WTC11 (cell line): ENCODE results near the gene RBP5. TPM values are rescaled to one million over a fixed set of nuclear protein-coding genes. Genes with fewer than 3 reads are reported as not detected.

Source experiments
- ATAC-seq: fragments of 200-7000 bp; cut with Tn5 transposase; 2 replicates; pipeline ENCODE4 v1.10.0; 2021; ENCODE audit warnings: mild to moderate bottlenecking, moderate library complexity
- CTCF ChIA-PET: fragments of 300-600 bp; sonication (Branson Sonifier 250); formaldehyde crosslinking; loops from one replicate; lab custom pipeline; 2021; ENCODE audit warnings: antibody characterized with exemption; lab: Charles Lee
- POLR2A ChIA-PET: fragments of 350-600 bp; sonication (Branson Sonifier 250); formaldehyde crosslinking; loops from one replicate; lab custom pipeline; 2021; ENCODE audit warnings: antibody characterized with exemption; lab: Charles Lee
- DNase-seq: peaks from one replicate; pipeline ENCODE4 v3.0.0; 2021; ENCODE audit warnings: low spot score
- H3K27ac Mint-ChIP-seq: 2 replicates; pipeline ENCODE4 v1.8.0; 2021; ENCODE audit warnings: mixed read lengths
- H3K27me3 Mint-ChIP-seq: 2 replicates; pipeline ENCODE4 v1.8.0; 2021; ENCODE audit warnings: low read depth, mild to moderate bottlenecking, moderate library complexity, mixed read lengths
- H3K36me3 Mint-ChIP-seq: 2 replicates; pipeline ENCODE4 v1.8.0; 2021; ENCODE audit warnings: mixed read lengths
- H3K4me1 Mint-ChIP-seq: 2 replicates; pipeline ENCODE4 v1.8.0; 2022; ENCODE audit warnings: mixed read lengths
- H3K4me3 Mint-ChIP-seq: 2 replicates; pipeline ENCODE4 v1.8.0; 2021; ENCODE audit warnings: mild to moderate bottlenecking, moderate library complexity, mixed read lengths
- H3K9me3 Mint-ChIP-seq: 2 replicates; pipeline ENCODE4 v1.8.0; 2021; ENCODE audit warnings: mixed read lengths
- CBFB ChIP-seq: sonication (generic); formaldehyde crosslinking; IDR thresholded peaks from 2 replicates; pipeline ENCODE4 v1.8.1; 2022; ENCODE audit warnings: mild to moderate bottlenecking, low read depth, missing genetic modification reagents
- CREB1 ChIP-seq: sonication (generic); formaldehyde crosslinking; IDR thresholded peaks from 2 replicates; pipeline ENCODE4 v1.8.0; 2023; ENCODE audit warnings: mild to moderate bottlenecking, missing genetic modification reagents
- CREM ChIP-seq: sonication (generic); formaldehyde crosslinking; IDR thresholded peaks from 2 replicates; pipeline ENCODE4 v1.8.1; 2022; ENCODE audit warnings: mild to moderate bottlenecking, missing genetic modification reagents, moderate library complexity
- EMX1 ChIP-seq: fragments of 250-450 bp; sonication (Bioruptor Pico); IDR thresholded peaks from 2 replicates; pipeline ENCODE4 v1.8.0; 2021; ENCODE audit warnings: mild to moderate bottlenecking
- ETV6 ChIP-seq: sonication (generic); formaldehyde crosslinking; IDR thresholded peaks from 2 replicates; pipeline ENCODE4 v1.8.1; 2022; ENCODE audit warnings: mild to moderate bottlenecking, missing genetic modification reagents
- FOXP1 ChIP-seq: sonication (generic); formaldehyde crosslinking; IDR thresholded peaks from 2 replicates; pipeline ENCODE4 v1.8.0; 2022; ENCODE audit warnings: missing genetic modification reagents, mild to moderate bottlenecking, moderate library complexity, borderline replicate concordance
- GABPB1 ChIP-seq: sonication (generic); formaldehyde crosslinking; IDR thresholded peaks from 2 replicates; pipeline ENCODE4 v1.8.1; 2023; ENCODE audit warnings: mild to moderate bottlenecking, missing genetic modification reagents
- HMGA2 ChIP-seq: fragments of 250-450 bp; sonication (Bioruptor Pico); IDR thresholded peaks from 2 replicates; pipeline ENCODE4 v1.4.0; 2021; ENCODE audit warnings: mild to moderate bottlenecking, moderate library complexity
- NFE2L1 ChIP-seq: sonication (generic); formaldehyde crosslinking; IDR thresholded peaks from 2 replicates; pipeline ENCODE4 v1.8.1; 2023; ENCODE audit warnings: missing genetic modification reagents
- NFYB ChIP-seq: sonication (generic); formaldehyde crosslinking; conservative IDR thresholded peaks from 2 replicates; pipeline ENCODE4 v1.8.0; 2022; ENCODE audit warnings: low read depth, missing genetic modification reagents
- SP1 ChIP-seq: sonication (generic); formaldehyde crosslinking; conservative IDR thresholded peaks from 2 replicates; pipeline ENCODE4 v1.8.1; 2022; ENCODE audit warnings: missing genetic modification reagents
- ZBTB21 ChIP-seq: sonication (generic); formaldehyde crosslinking; IDR thresholded peaks from 2 replicates; pipeline ENCODE4 v1.8.1; 2023; ENCODE audit warnings: mild to moderate bottlenecking, missing genetic modification reagents, borderline replicate concordance
- ZNF121 ChIP-seq: sonication (generic); formaldehyde crosslinking; IDR thresholded peaks from 2 replicates; pipeline ENCODE4 v1.8.0; 2023; ENCODE audit warnings: missing genetic modification reagents
- ZNF138 ChIP-seq: sonication (generic); formaldehyde crosslinking; conservative IDR thresholded peaks from 2 replicates; pipeline ENCODE4 v1.8.1; 2022; ENCODE audit warnings: mild to moderate bottlenecking, moderate library complexity, missing genetic modification reagents
- ZNF232 ChIP-seq: sonication (generic); formaldehyde crosslinking; IDR thresholded peaks from 2 replicates; pipeline ENCODE4 v1.8.0; 2022; ENCODE audit warnings: mild to moderate bottlenecking, missing genetic modification reagents
- ZNF416 ChIP-seq: fragments of 250-450 bp; sonication (Bioruptor Pico); IDR thresholded peaks from 2 replicates; pipeline ENCODE4 v1.9.0; 2021; ENCODE audit warnings: mild to moderate bottlenecking, inconsistent platforms
- ZNF423 ChIP-seq: fragments of 250-450 bp; sonication (Bioruptor Pico); IDR thresholded peaks from 2 replicates; pipeline ENCODE4 v2.1.2; 2022; ENCODE audit warnings: mild to moderate bottlenecking, moderate library complexity
- total RNA-seq: library from RNA; stranded (reverse); gene quantifications from 3 replicates; pipeline ENCODE4 v1.2.3, GENCODE V29; 2021
- TF ChIP-seq, protein P1 (sequence below): sonication (generic); formaldehyde crosslinking; IDR thresholded peaks from 2 replicates; pipeline ENCODE4 v1.8.0; 2022; ENCODE audit warnings: mild to moderate bottlenecking, missing genetic modification reagents
- TF ChIP-seq, protein P2 (sequence below): sonication (generic); formaldehyde crosslinking; IDR thresholded peaks from 2 replicates; pipeline ENCODE4 v1.8.1; 2023; ENCODE audit warnings: mild to moderate bottlenecking, missing genetic modification reagents
- TF ChIP-seq, protein P3 (sequence below): sonication (generic); formaldehyde crosslinking; IDR thresholded peaks from 2 replicates; pipeline ENCODE4 v1.8.0; 2022; ENCODE audit warnings: mild to moderate bottlenecking, missing genetic modification reagents
- TF ChIP-seq, protein P4 (sequence below): fragments of 250-450 bp; sonication (Bioruptor Pico); IDR thresholded peaks from 2 replicates; pipeline ENCODE4 v1.9.0; 2021; ENCODE audit warnings: moderate library complexity, mild to moderate bottlenecking, inconsistent platforms, borderline replicate concordance
- TF ChIP-seq, protein P5 (sequence below): fragments of 250-450 bp; sonication (Bioruptor Pico); IDR thresholded peaks from 2 replicates; pipeline ENCODE4 v1.8.0; 2021; ENCODE audit warnings: mild to moderate bottlenecking

Gene RBP5
- total RNA-seq, 1 experiment from 2014 or later: 4.1 TPM

DNA sequence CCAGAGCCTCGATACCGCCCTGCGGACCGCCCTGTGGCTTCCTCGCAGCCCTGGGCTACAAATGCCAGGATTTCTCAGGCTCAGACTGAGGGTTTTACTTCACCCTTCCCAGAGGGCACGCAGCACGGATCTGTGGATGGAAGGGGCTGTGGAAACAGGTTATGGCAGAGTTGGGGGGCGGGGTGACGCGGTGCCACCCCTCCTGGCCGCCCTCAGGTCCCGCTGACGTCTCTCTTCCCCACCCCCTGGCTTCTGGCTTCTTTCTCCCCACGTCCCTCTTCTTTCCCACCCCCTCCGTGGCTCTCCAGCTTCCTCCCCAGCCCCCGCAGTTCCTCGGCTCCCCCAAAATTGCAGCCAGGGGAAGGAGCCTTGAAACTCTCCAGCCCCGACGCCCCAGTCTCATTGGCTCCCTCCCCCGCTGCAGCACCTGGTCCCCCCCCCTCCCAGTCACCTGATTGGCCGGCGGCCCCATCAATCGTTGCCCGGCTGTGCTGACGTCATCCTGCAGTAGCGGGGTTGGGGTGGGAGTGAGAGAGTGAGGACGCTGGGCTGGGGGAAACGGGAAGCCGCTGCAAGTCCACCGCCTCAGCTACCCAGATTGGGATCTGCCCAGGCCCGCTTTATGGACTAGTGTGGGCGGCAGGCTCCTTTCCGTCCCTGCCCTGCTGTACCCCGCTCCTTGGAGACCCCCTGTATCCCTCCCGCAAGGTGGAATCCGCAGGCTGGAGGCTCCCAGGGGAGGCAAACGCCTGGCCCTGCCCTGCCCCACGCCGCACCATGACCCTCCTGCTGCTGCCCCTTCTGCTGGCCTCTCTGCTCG, 1.4 kb upstream of the RBP5 start, which contains the start of gene CLSTN3:
Gene CLSTN3, plus strand, starts transcription at position 500 of the 820 bp plus-strand sequence. Its CDS starts 278 bp downstream, at position 778.
- Mint-ChIP-seq H3K4me3 (peak within 1 kb of the TSS; percentile 93), H3K4me1 (peaks cover 34% of the 10 kb centered on the region), H3K9me3 (no peaks in the 10 kb centered on the region), H3K36me3 (peaks cover 6% of the 10 kb centered on the region; the same call in 1 of the 2 replicates), H3K27me3 (peaks cover 23% of the 10 kb centered on the region), H3K27ac (peak within 1 kb of the TSS; percentile 81)
- ATAC-seq (peak; percentile 80), DNase-seq (peak; percentile 89)
- POLR2A ChIA-PET: no interaction called here
- TF ChIP-seq ETV6 (CRISPR knock-in tag) (no peak), ZBTB21 (CRISPR knock-in tag) (peak; percentile 62; the same call in 1 of the 2 replicates), SP1 (CRISPR knock-in tag) (peak; percentile 67), CBFB (CRISPR knock-in tag) (0 out of 2 replicates have a peak, but pooled peaks have one; percentile 55), ZNF423 (no peak), CREM (CRISPR knock-in tag) (peak; percentile 50; the same call in 1 of the 2 replicates), ZNF416 (CRISPR knock-in tag) (0 out of 2 replicates have a peak, but pooled peaks have one; percentile 39), ZNF232 (CRISPR knock-in tag) (no peak), NFYB (CRISPR knock-in tag) (peak; percentile 91), FOXP1 (CRISPR knock-in tag) (peak; percentile 12; the same call in 1 of the 2 replicates), GABPB1 (CRISPR knock-in tag) (no peak), CREB1 (CRISPR knock-in tag) (0 out of 2 replicates have a peak, but pooled peaks have one; percentile 32), NFE2L1 (CRISPR knock-in tag) (0 out of 2 replicates have a peak, but pooled peaks have one; percentile 57)
- TF ChIP-seq, protein P1, sequence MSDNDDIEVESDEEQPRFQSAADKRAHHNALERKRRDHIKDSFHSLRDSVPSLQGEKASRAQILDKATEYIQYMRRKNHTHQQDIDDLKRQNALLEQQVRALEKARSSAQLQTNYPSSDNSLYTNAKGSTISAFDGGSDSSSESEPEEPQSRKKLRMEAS (CRISPR knock-in tag): peak; percentile 64; the same call in 1 of the 2 replicates
- TF ChIP-seq, protein P2, sequence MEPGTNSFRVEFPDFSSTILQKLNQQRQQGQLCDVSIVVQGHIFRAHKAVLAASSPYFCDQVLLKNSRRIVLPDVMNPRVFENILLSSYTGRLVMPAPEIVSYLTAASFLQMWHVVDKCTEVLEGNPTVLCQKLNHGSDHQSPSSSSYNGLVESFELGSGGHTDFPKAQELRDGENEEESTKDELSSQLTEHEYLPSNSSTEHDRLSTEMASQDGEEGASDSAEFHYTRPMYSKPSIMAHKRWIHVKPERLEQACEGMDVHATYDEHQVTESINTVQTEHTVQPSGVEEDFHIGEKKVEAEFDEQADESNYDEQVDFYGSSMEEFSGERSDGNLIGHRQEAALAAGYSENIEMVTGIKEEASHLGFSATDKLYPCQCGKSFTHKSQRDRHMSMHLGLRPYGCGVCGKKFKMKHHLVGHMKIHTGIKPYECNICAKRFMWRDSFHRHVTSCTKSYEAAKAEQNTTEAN (CRISPR knock-in tag): 0 out of 2 replicates have a peak, but pooled peaks have one; percentile 69
- TF ChIP-seq, protein P3, sequence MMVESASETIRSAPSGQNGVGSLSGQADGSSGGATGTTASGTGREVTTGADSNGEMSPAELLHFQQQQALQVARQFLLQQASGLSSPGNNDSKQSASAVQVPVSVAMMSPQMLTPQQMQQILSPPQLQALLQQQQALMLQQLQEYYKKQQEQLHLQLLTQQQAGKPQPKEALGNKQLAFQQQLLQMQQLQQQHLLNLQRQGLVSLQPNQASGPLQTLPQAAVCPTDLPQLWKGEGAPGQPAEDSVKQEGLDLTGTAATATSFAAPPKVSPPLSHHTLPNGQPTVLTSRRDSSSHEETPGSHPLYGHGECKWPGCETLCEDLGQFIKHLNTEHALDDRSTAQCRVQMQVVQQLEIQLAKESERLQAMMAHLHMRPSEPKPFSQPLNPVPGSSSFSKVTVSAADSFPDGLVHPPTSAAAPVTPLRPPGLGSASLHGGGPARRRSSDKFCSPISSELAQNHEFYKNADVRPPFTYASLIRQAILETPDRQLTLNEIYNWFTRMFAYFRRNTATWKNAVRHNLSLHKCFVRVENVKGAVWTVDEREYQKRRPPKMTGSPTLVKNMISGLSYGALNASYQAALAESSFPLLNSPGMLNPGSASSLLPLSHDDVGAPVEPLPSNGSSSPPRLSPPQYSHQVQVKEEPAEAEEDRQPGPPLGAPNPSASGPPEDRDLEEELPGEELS (CRISPR knock-in tag): 0 out of 2 replicates have a peak, but pooled peaks have one; percentile 4
- TF ChIP-seq, protein P4, sequence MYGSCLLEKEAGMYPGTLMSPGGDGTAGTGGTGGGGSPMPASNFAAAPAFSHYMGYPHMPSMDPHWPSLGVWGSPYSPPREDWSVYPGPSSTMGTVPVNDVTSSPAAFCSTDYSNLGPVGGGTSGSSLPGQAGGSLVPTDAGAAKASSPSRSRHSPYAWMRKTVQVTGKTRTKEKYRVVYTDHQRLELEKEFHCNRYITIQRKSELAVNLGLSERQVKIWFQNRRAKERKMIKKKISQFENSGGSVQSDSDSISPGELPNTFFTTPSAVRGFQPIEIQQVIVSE (CRISPR knock-in tag): no peak
- CTCF ChIA-PET: interaction anchor here (1.3 to 2.2 kb wide), 7 partner anchors 12 to 441 kb away, joined by 3 to 11 read pairs (median 5); partner anchors contain the start of genes C1RL and ZNF384

DNA sequence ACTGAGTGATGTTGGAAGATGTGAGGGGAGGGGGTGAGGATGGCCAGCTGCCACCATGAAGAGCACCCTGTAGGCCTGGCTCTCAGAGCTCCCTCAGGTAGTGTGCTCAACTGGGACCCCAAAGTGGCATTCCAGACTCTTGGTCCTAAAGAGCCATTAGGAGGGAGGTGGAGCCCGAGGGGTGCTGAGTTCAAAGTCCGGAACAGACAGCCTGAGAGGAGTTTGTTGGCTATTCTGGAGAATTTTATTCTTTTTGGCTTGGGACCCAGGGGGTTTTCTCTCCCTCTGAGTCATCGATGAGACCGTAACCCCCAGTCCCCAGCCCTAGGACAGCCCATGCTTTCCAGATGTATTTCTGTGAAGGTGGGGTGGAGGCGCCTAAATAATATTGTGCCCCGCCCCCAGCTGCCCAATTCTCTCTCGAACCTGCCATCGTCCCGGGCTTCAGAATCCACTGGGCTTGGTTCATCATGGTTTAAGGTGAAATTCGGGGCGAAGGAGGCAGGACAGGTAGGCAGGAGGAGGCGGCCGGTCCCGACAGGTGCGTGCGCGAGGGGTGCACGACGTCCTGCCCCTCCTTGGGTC, 690 bp upstream of the RBP5 start:
- Mint-ChIP-seq H3K27ac (no peak overlapping the region; the same call in 1 of the 2 replicates), H3K4me1 (peaks cover 34% of the 10 kb centered on the region), H3K36me3 (no peaks in the 10 kb centered on the region; the same call in 1 of the 2 replicates), H3K9me3 (no peaks in the 10 kb centered on the region), H3K27me3 (peaks cover 23% of the 10 kb centered on the region), H3K4me3 (peak overlapping the region; percentile 93)
- ChIA-PET CTCF (interaction anchor here (1.3 to 2.2 kb wide), 3 partner anchors 16 to 21 kb away, joined by 4 to 11 read pairs (median 5); partner anchors contain the start of gene C1RL), POLR2A (no interaction called here)
- ATAC-seq (peak; percentile 11; the same call in 1 of the 2 replicates), DNase-seq (no peak)
- TF ChIP-seq FOXP1 (CRISPR knock-in tag) (peak; percentile 68; the same call in 1 of the 2 replicates), ZNF121 (CRISPR knock-in tag) (no peak), EMX1 (no peak), ZNF138 (CRISPR knock-in tag) (no peak), ETV6 (CRISPR knock-in tag) (peak; percentile 23; the same call in 1 of the 2 replicates), HMGA2 (CRISPR knock-in tag) (no peak)
- TF ChIP-seq, protein P5, sequence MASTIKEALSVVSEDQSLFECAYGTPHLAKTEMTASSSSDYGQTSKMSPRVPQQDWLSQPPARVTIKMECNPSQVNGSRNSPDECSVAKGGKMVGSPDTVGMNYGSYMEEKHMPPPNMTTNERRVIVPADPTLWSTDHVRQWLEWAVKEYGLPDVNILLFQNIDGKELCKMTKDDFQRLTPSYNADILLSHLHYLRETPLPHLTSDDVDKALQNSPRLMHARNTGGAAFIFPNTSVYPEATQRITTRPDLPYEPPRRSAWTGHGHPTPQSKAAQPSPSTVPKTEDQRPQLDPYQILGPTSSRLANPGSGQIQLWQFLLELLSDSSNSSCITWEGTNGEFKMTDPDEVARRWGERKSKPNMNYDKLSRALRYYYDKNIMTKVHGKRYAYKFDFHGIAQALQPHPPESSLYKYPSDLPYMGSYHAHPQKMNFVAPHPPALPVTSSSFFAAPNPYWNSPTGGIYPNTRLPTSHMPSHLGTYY (CRISPR knock-in tag): no peak
